Kidney (tissue), 14 donors: ENCODE data around the gene CACNG3. TPM values are rescaled to one million over a fixed set of nuclear protein-coding genes. Genes with fewer than 3 reads are reported as not detected.

Experiments used
- DNase-seq, 5 donors: peaks; one replicate each; pipeline ENCODE4 v3.0.0-alpha.2; 2013 to 2020
- FAIRE-seq: peaks from 2 replicates; lab custom pipeline; 2012; peaks lifted over from hg19 to GRCh38; lab: Jason Lieb, UNC
- H3K27ac ChIP-seq, 2 donors: one replicate each; pipeline ENCODE4 v1.7.0; 2013; ENCODE audit warnings: low read depth in 2 of 2, low read length in 2 of 2, inconsistent platforms in 1 of 2
- H3K27me3 ChIP-seq: one replicate; pipeline ENCODE4 v1.7.1; 2013; ENCODE audit warnings: low read length, inconsistent platforms; ENCODE audit not compliant: control insufficient read depth, insufficient read depth
- H3K36me3 ChIP-seq, 3 donors: one replicate each; pipeline versions ENCODE4 v1.7.0 to v1.7.1; 2013; ENCODE audit warnings: low read length in 3 of 3, control low read depth in 1 of 3, inconsistent platforms in 1 of 3; ENCODE audit not compliant: insufficient read depth in 3 of 3, control insufficient read depth in 2 of 3
- H3K4me1 ChIP-seq, 3 donors: one replicate each; pipeline versions ENCODE4 v1.7.0 to v1.7.1; 2013; ENCODE audit warnings: low read length in 3 of 3, inconsistent platforms in 1 of 3, low read depth in 1 of 3; ENCODE audit not compliant: control insufficient read depth in 2 of 3, insufficient read depth in 2 of 3
- H3K4me3 ChIP-seq, 3 donors: one replicate each; pipeline versions ENCODE4 v1.7.0 to v1.8.1; 2013; ENCODE audit warnings: low read length in 3 of 3, control low read depth in 1 of 3, inconsistent platforms in 1 of 3
- H3K9ac ChIP-seq, 3 donors: one replicate each; pipeline versions ENCODE4 v1.7.0 to v1.7.1; 2013; ENCODE audit warnings: low read length in 3 of 3, control low read depth in 1 of 3, inconsistent platforms in 1 of 3
- H3K9me3 ChIP-seq, 3 donors: one replicate each; pipeline versions ENCODE4 v1.7.0 to v1.7.1; 2013; ENCODE audit warnings: low read length in 3 of 3, control low read depth in 1 of 3, inconsistent platforms in 1 of 3; ENCODE audit not compliant: control insufficient read depth in 2 of 3, insufficient read depth in 1 of 3
- CTCF ChIP-seq: IDR thresholded peaks from 3 replicates; pipeline ENCODE4 v1.5.1; 2012; ENCODE audit warnings: mild to moderate bottlenecking, moderate library complexity, borderline replicate concordance; ENCODE audit not compliant: insufficient read depth; ENCODE audit errors: extremely low read depth
- intact Hi-C: fragments of 100-400 bp; cut with DNase I; formaldehyde crosslinking; loops from one replicate; pipeline ENCODE4 v1.11.1; 2022
- polyA plus RNA-seq: library from polyadenylated mRNA; stranded (reverse); fragments of 350-450 nt; fragmentation: Illumina TruSeq; extraction: RNeasy Lipid Tissue Mini Kit (QIAGEN cat#74804); gene quantifications from one replicate; pipeline ENCODE4 v1.2.3, GENCODE V29; 2014; ENCODE audit warnings: low read depth, low replicate concordance; ENCODE audit not compliant: insufficient read depth
- total RNA-seq: library from RNA; stranded (reverse); fragmentation: NEBNext Ultra II Directional; extraction: Animal tissue kit (Norgen Biotek cat#: 25700); gene quantifications from one replicate; pipeline ENCODE4 v1.2.1, GENCODE V29; 2021
- donor health status: control.
- donor health status: control.
- donor health status: control.
- donor health status: control.
- donor health status: control.
- donor health status: DM: yes; HTN: yes; CAD: no.
- donor health status: Normal renal cell carcinoma (clear cell type).

CACNG3 gene
- total and polyA plus RNA-seq, 2 donors from 2014 or later = not detected

GRCh38 chr16:24270721-24271442 lies 14.7 kb downstream of the CACNG3 start:
- Histone ChIP-seq H3K4me3 (no peak overlapping the region), H3K4me1 (no peaks in the 10 kb centered on the region), H3K9ac (no peak overlapping the region), H3K27me3 (no peaks in the 10 kb centered on the region), H3K27ac (no peak overlapping the region), H3K9me3 (no peaks in the 10 kb centered on the region), H3K36me3 (no peaks in the 10 kb centered on the region)
- TF ChIP-seq CTCF = no peak
- intact Hi-C loops = no loop called here
- FAIRE-seq = no peak
- DNase-seq = no peak

- Histone ChIP-seq H3K27me3 (no peaks in the 10 kb centered on the region), H3K9me3 (no peaks in the 10 kb centered on the region), H3K27ac (no peak overlapping the region), H3K9ac (no peak overlapping the region), H3K4me1 (no peaks in the 10 kb centered on the region), H3K4me3 (no peak overlapping the region), H3K36me3 (no peaks in the 10 kb centered on the region)
- FAIRE-seq = peak; percentile 87
- intact Hi-C loops = no loop called here
- DNase-seq = no peak
- TF ChIP-seq CTCF = no peak
These were observed 16.2 kb downstream of the CACNG3 start for GRCh38 chr16:24272379-24272778.

GRCh38 chr16:24273508-24274182 lies 17.5 kb downstream of the CACNG3 start:
- Histone ChIP-seq H3K4me1 (no peaks in the 10 kb centered on the region), H3K9ac (no peak overlapping the region), H3K9me3 (no peaks in the 10 kb centered on the region), H3K27me3 (no peaks in the 10 kb centered on the region), H3K27ac (no peak overlapping the region), H3K4me3 (no peak overlapping the region), H3K36me3 (no peaks in the 10 kb centered on the region)
- no peak for TF ChIP-seq CTCF
- DNase-seq (no peak), FAIRE-seq (no peak)
- intact Hi-C loops = no loop called here
